BLaER1 treated with 17β-estradiol and CSF1 and Interleukin-3, amounts not matched to agents 10 nM and 100 nM (cell line): Measurements from ENCODE around the gene CEP128.

ENCODE experiments used
- H3K27ac ChIP-seq, 11 experiments: shearing (Covaris generic); formaldehyde crosslinking; 2 replicates each; pipeline ENCODE4 v1.8.1; 2022
- H3K27me3 ChIP-seq, 11 experiments: shearing (Covaris generic); formaldehyde crosslinking; 2 replicates each; pipeline ENCODE4 v1.8.1; 2022
- H3K36me3 ChIP-seq, 11 experiments: shearing (Covaris generic); formaldehyde crosslinking; 2 replicates each; pipeline ENCODE4 v1.8.1; 2022
- H3K4me1 ChIP-seq, 10 experiments: shearing (Covaris generic); formaldehyde crosslinking; 2 replicates each; pipeline ENCODE4 v1.8.1; 2022
- H3K4me2 ChIP-seq, 11 experiments: shearing (Covaris generic); formaldehyde crosslinking; 2 replicates each; pipeline ENCODE4 v1.8.1; 2022
- H3K4me3 ChIP-seq, 10 experiments: shearing (Covaris generic); formaldehyde crosslinking; 2 replicates each; pipeline ENCODE4 v1.8.1; 2022
- H3K9ac ChIP-seq, 11 experiments: shearing (Covaris generic); formaldehyde crosslinking; 2 replicates each; pipeline ENCODE4 v1.8.1; 2022
- H3K9me3 ChIP-seq, 11 experiments: shearing (Covaris generic); formaldehyde crosslinking; replicated peaks in 1 of 11; 2 replicates each; pipeline ENCODE4 v1.8.1; 2022
- H4K20me1 ChIP-seq, 11 experiments: shearing (Covaris generic); formaldehyde crosslinking; 2 replicates each; pipeline ENCODE4 v1.8.1; 2022
- Cebpa-rat ChIP-seq, 11 experiments: shearing (Covaris generic); IDR thresholded peaks; 2 replicates each; pipeline ENCODE4 v1.8.1; 2022

Gene CEP128

DNA sequence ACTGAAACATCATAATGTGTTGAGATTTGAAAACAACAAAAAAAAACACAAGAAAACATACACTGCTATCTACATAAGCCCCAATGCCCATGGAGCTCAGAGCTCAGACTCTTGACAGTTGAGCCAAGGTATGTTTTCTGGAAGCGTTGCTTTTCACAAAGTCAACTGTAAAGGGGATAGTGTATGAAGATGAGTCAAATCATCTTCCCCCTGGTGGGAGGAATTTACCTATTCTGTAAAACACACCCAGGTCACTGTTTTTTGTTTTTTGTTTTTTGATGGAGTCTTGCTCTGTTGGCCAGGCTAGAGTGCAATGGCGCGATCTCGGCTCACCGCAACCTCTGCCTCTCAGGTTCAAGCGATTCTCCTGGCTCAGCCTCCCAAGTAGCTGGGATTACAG is 368.9 kb downstream of the CEP128 start:
- H4K20me1 ChIP-seq: no peaks in the 10 kb centered on the region
- H3K4me3 ChIP-seq: no peak overlapping the region
- H3K27ac ChIP-seq: no peak overlapping the region
- H3K9me3 ChIP-seq: no peaks in the 10 kb centered on the region
- no peaks in the 10 kb centered on the region for H3K36me3 ChIP-seq
- no peaks in the 10 kb centered on the region for H3K27me3 ChIP-seq
- no peak overlapping the region for H3K9ac ChIP-seq
- H3K4me1 ChIP-seq: no peaks in the 10 kb centered on the region
- H3K4me2 ChIP-seq: no peak overlapping the region
- TF ChIP-seq Cebpa-rat (IDR thresholded peaks at IDR 0.05): no peak

DNA sequence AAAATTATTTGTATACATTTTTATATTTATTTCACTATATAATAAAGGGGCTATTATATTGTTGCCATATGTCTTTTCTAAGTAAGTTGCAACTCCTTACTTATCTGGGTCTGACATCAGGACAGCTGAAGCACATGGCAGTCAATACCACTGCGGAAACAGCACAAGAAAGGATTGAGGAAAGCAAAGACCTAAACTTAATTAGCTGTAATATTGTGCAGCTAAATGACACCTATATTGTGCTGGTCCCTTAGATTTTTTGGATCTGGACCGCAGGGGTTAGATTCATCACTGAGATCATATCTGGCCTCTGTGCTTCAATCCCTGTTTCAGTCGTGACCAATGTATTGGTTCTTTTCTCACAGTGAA is 370.6 kb downstream of the CEP128 start:
- H3K4me1 ChIP-seq: no peaks in the 10 kb centered on the region
- TF ChIP-seq Cebpa-rat (IDR thresholded peaks at IDR 0.05): no peak
- H3K4me2 ChIP-seq: no peak overlapping the region
- H3K4me3 ChIP-seq: no peak overlapping the region
- no peaks in the 10 kb centered on the region for H4K20me1 ChIP-seq
- H3K9me3 ChIP-seq: no peaks in the 10 kb centered on the region
- H3K27ac ChIP-seq: no peak overlapping the region
- H3K36me3 ChIP-seq: no peaks in the 10 kb centered on the region
- H3K27me3 ChIP-seq: no peaks in the 10 kb centered on the region
- H3K9ac ChIP-seq: no peak overlapping the region

DNA sequence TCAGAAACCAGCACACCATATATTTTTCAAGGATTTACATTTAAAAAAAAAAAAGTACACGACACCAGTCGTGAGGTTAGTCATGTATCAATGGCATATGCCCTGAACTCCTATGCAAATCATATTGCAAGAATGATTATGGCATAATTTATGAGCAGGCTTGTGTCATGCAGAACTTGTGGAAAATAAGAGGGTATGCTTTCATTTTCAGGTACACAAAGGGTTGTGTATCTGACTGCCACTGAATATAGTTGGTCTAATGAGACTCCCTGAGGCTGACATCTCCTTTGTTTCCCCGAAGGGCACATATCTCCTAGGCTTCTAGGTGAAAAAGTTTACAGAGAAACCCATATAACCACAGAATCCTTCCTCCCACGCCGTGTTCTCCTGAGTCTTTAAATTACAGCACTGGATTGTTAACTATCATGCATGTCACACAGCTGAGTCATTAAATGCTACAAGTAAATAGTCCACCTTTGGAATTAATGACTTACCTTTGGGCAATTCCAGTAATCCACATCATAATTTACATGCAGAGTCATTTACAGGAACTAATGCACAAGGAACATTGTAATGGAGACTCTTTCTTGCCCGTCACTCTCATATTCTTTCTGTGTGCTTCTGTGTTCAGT is 373.5 kb downstream of the CEP128 start:
- Histone ChIP-seq H3K36me3 (no peaks in the 10 kb centered on the region), H3K4me1 (no peaks in the 10 kb centered on the region), H3K4me3 (no peak overlapping the region), H3K27ac (no peak overlapping the region), H3K9me3 (no peaks in the 10 kb centered on the region), H4K20me1 (no peaks in the 10 kb centered on the region), H3K27me3 (no peaks in the 10 kb centered on the region), H3K9ac (no peak overlapping the region), H3K4me2 (no peak overlapping the region)
- TF ChIP-seq Cebpa-rat (IDR thresholded peaks at IDR 0.05): no peak

DNA sequence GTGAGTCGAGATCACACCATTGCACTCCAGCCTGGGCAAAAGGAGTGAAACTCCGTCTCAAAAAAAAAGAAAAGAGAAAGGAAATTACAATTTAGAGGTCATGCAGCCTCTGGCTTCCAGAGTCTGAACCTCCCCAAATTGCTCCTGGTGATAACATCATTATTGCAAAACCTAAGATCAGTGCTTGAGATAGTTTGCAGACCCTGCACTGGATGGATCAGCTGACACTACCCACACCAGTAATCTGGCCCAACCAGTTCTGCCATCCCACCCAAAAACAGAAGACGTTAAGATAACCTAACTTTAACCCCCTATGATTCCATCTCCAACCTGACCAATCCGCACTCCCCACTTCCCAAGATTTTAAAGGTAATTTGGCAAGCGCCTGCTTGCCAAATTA is 376.5 kb downstream of the CEP128 start:
- Histone ChIP-seq H3K4me2 (no peak overlapping the region), H3K4me3 (no peak overlapping the region), H3K9me3 (no peaks in the 10 kb centered on the region), H3K27me3 (no peaks in the 10 kb centered on the region), H3K36me3 (0 out of 22 replicates have a peak, but pooled peaks cover 0 to 5% (median 0%) of the 10 kb centered on the region in 11 experiments), H3K4me1 (no peaks in the 10 kb centered on the region), H3K27ac (no peak overlapping the region), H4K20me1 (no peaks in the 10 kb centered on the region), H3K9ac (no peak overlapping the region)
- TF ChIP-seq Cebpa-rat (IDR thresholded peaks at IDR 0.05): no peak

DNA sequence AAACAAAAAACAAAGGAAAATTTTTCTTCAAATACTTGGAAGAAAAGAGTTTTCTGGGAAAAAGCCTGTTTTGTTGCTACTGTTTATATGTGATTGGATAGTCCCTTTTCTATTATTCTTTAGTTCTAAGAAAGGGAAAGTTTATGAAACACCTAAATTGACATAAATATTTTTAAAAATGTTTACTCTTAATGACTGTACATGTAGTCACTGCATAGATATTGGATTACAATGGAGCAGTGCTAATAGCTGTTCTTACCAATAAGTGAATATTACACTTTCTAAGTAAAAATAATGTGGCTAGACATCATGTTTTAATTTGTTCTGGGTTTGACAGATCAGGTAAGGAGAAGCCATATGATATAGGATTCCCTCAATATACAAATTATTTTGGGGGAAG is 377.5 kb downstream of the CEP128 start:
- Histone ChIP-seq H3K4me1 (no peaks in the 10 kb centered on the region), H3K27ac (no peak overlapping the region), H3K36me3 (peaks cover 0 to 5% (median 0%) of the 10 kb centered on the region in 11 experiments; a peak in 1 of 22 replicates), H3K4me2 (no peak overlapping the region), H4K20me1 (no peaks in the 10 kb centered on the region), H3K27me3 (no peaks in the 10 kb centered on the region), H3K4me3 (no peak overlapping the region), H3K9ac (no peak overlapping the region), H3K9me3 (no peaks in the 10 kb centered on the region)
- no peak for TF ChIP-seq Cebpa-rat (IDR thresholded peaks at IDR 0.05)

DNA sequence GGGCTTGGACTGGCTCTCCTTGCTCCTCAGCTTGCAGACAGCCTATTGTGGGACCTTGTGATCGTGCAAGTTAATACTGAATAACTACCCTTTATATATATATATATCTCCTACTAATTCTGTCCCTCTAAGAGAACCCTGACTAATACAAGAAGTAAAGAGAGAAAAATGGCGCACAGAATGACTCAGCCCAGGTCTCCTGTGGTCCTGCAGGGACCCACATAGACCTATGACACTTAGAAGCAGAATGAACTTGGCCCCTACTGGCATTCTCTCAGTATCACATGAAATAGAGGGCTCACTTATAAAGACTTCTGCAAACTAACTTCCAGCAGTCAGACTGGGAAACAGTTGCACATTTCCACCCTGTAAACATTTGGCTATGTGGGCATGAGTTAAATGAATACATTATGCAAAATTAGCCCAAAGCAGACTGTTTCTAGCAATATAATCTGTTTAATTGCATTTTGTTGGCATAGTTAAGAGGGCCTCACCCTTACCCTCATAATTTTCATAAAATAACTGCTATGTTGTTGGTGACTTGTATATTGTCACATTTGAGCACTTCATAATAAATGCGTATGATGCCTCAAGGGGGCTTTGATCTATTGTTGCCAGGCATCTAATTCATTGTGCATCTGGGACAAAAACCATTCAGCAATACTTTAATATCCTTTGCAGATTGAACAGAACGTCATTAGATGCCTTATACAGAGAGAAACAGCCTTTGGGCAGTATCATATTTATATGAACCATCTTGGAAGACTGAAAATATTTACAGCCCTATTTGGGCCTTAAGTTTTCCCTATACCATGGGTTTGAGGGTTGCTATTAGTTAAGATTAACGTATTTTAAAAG is 380.5 kb downstream of the CEP128 start:
- H3K4me1 ChIP-seq: no peaks in the 10 kb centered on the region
- H3K9ac ChIP-seq: no peak overlapping the region
- H4K20me1 ChIP-seq: no peaks in the 10 kb centered on the region
- H3K27me3 ChIP-seq: no peaks in the 10 kb centered on the region
- no peaks in the 10 kb centered on the region for H3K9me3 ChIP-seq
- no peak overlapping the region for H3K4me3 ChIP-seq
- no peak overlapping the region for H3K4me2 ChIP-seq
- H3K27ac ChIP-seq: no peak overlapping the region
- no peak for TF ChIP-seq Cebpa-rat (IDR thresholded peaks at IDR 0.05)
- H3K36me3 ChIP-seq: peaks cover 0 to 5% (median 0%) of the 10 kb centered on the region in 11 experiments; a peak in 2 of 22 replicates

DNA sequence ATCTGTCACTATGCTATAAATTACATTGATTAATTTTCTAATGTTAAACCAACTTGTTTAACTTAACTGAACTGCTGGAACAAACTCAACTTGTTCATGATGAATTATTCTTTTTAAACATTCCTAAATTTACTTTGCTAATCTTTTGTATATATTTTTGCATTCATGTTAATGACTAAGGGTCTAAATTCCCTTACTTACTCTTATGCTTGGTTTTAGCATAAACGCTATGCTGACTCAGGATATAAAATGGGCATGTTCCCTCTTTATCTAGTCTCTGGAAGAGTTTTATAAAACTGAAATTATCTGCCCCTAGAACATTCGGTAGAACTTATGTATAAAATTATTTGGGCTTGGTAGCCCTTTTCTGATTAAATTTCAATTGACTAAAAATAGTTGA is 387.4 kb downstream of the CEP128 start:
- no peak overlapping the region for H3K27ac ChIP-seq
- H4K20me1 ChIP-seq: no peaks in the 10 kb centered on the region
- no peaks in the 10 kb centered on the region for H3K9me3 ChIP-seq
- no peaks in the 10 kb centered on the region for H3K4me1 ChIP-seq
- no peaks in the 10 kb centered on the region; a peak in 2 of 22 replicates for H3K36me3 ChIP-seq
- H3K4me3 ChIP-seq: no peak overlapping the region
- no peak for TF ChIP-seq Cebpa-rat (IDR thresholded peaks at IDR 0.05)
- no peak overlapping the region for H3K9ac ChIP-seq
- no peak overlapping the region for H3K4me2 ChIP-seq
- H3K27me3 ChIP-seq: no peaks in the 10 kb centered on the region

DNA sequence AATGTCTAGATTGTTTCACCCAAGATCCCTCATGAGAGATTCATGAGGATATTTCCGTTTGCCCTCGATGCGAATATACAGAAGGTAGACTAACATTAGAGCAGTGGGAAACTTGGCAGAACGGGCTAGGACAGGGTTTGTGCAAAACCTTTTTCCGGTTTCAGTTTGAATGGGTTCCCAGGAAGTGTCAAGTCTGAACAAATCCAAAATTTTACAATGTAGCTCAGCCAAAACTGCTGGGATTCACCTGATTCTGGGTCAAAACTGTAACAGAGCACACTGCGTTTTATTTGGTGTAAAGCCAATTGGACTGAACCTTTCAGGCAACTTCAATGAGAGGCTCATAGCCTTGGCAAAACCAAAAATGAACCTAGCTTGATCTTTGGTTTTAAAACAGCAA is 392.4 kb downstream of the CEP128 start:
- no peaks in the 10 kb centered on the region for H4K20me1 ChIP-seq
- H3K4me1 ChIP-seq: no peaks in the 10 kb centered on the region
- no peak overlapping the region for H3K9ac ChIP-seq
- H3K27ac ChIP-seq: no peak overlapping the region
- no peaks in the 10 kb centered on the region for H3K27me3 ChIP-seq
- no peaks in the 10 kb centered on the region for H3K9me3 ChIP-seq
- H3K36me3 ChIP-seq: no peaks in the 10 kb centered on the region
- H3K4me2 ChIP-seq: no peak overlapping the region
- TF ChIP-seq Cebpa-rat (IDR thresholded peaks at IDR 0.05): no peak
- no peak overlapping the region for H3K4me3 ChIP-seq

DNA sequence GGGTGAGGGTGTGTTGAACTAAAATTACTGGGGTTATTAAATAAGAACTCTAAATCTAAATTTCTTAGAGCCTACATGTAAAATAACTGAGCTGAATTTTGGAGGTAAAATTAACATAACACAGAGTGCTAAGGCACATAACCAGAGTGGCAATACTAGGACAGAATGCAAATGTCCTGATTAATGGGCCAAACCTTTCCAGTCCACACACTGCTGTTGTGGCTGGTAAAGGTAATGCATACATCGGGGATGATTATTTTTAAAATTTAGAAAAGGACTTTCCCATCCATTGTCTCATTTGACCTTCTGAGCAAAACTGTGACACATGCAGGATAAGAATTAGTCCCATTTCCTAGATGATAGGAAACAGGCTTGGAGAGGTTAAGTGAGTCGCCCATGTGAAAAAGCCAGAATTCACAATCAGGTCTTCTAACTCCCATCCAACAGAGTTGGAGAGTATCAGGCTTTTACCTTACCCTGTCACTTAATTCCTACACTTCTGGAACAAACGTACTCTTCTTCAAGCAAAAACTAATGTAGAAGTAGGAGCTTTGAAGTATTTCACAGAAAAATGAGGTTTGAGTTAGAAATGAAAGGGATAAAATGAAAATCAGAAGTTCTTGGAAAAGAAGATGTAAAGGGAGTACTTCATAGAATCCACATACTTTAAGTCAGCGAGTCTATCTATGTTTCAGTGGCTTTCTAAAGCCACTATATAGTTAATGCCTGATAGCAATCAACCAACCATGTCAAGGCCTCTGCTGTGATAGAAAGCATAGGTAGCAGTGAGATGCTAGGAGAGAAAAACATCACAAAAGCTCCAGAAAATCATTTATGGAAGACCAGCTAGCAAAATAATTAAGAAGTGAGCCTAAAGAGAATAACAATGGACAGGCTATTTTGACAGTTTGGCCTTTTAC is 395.3 kb downstream of the CEP128 start:
- Histone ChIP-seq H3K9ac (no peak overlapping the region), H3K27ac (no peak overlapping the region), H3K4me1 (no peaks in the 10 kb centered on the region), H4K20me1 (no peaks in the 10 kb centered on the region), H3K4me2 (no peak overlapping the region), H3K27me3 (no peaks in the 10 kb centered on the region), H3K4me3 (no peak overlapping the region), H3K36me3 (no peaks in the 10 kb centered on the region), H3K9me3 (peaks cover 0 to 6% (median 0%) of the 10 kb centered on the region in 11 experiments; a peak in 5 of 22 replicates)
- TF ChIP-seq Cebpa-rat (IDR thresholded peaks at IDR 0.05): no peak
